Measurements from ENCODE around the gene SPON1. TPM values are rescaled to one million over a fixed set of nuclear protein-coding genes. Genes with fewer than 3 reads are reported as not detected.

Gene SPON1
- total RNA-seq, 1 donor from 2014 or later = 1.1 TPM

GRCh38 chr11:14184028-14184940, 221.8 kb downstream of the SPON1 start:
- intact Hi-C loops (cut with micrococcal nuclease) = no loop called here

- intact Hi-C loops (cut with micrococcal nuclease) = no loop called here
Observed at GRCh38 chr11:14185461-14185860, 222.9 kb downstream of the SPON1 start.

- intact Hi-C loops (cut with micrococcal nuclease) = no loop called here
Observed at GRCh38 chr11:14186046-14186775, 223.7 kb downstream of the SPON1 start.

GRCh38 chr11:14189874-14190273, 227.4 kb downstream of the SPON1 start:
- intact Hi-C loops (cut with micrococcal nuclease) = no loop called here

- intact Hi-C loops (cut with micrococcal nuclease) = no loop called here
Observed at GRCh38 chr11:14190992-14191778, 228.7 kb downstream of the SPON1 start.

GRCh38 chr11:14193644-14194043, 231.1 kb downstream of the SPON1 start:
- intact Hi-C loops (cut with micrococcal nuclease) = no loop called here

- intact Hi-C loops (cut with micrococcal nuclease) = no loop called here
Observed at GRCh38 chr11:14202251-14203196, 240.0 kb downstream of the SPON1 start.

- intact Hi-C loops (cut with micrococcal nuclease) = no loop called here
Observed at GRCh38 chr11:14203321-14203720, 240.8 kb downstream of the SPON1 start.

GRCh38 chr11:14212986-14213385, 250.5 kb downstream of the SPON1 start:
- intact Hi-C loops (cut with micrococcal nuclease) = no loop called here

GRCh38 chr11:14218728-14219127, 256.2 kb downstream of the SPON1 start:
- intact Hi-C loops (cut with micrococcal nuclease) = no loop called here

GRCh38 chr11:14223636-14224288, 261.2 kb downstream of the SPON1 start:
- intact Hi-C loops (cut with micrococcal nuclease) = no loop called here

GRCh38 chr11:14224395-14224794, 261.9 kb downstream of the SPON1 start:
- intact Hi-C loops (cut with micrococcal nuclease) = no loop called here

- intact Hi-C loops (cut with micrococcal nuclease) = no loop called here
Observed at GRCh38 chr11:14225666-14226065, 263.1 kb downstream of the SPON1 start.

GRCh38 chr11:14228356-14228755, 265.8 kb downstream of the SPON1 start:
- intact Hi-C loops (cut with micrococcal nuclease) = no loop called here

GRCh38 chr11:14229472-14229871, 266.9 kb downstream of the SPON1 start:
- intact Hi-C loops (cut with micrococcal nuclease) = no loop called here

- intact Hi-C loops (cut with micrococcal nuclease) = no loop called here
Observed at GRCh38 chr11:14230407-14230806, 267.9 kb downstream of the SPON1 start.

GRCh38 chr11:14232652-14233051, 270.1 kb downstream of the SPON1 start:
- intact Hi-C loops (cut with micrococcal nuclease) = no loop called here

GRCh38 chr11:14234446-14234845, 271.9 kb downstream of the SPON1 start:
- intact Hi-C loops (cut with micrococcal nuclease) = no loop called here

GRCh38 chr11:14235701-14236100, 273.2 kb downstream of the SPON1 start:
- intact Hi-C loops (cut with micrococcal nuclease) = no loop called here

GRCh38 chr11:14237444-14237961, 275.0 kb downstream of the SPON1 start:
- intact Hi-C loops (cut with micrococcal nuclease) = no loop called here
